Activated T-cell treated with anti-CD3 and anti-CD28 coated beads, Interleukin-2, amount 50 U/mL, for 48 hours (primary cell): ENCODE measurements around the gene FBXO42.
A peak's percentile ranks its signal among the peaks of the same experiment; 100 is the strongest.
"Not testable (repeated sequence)": the region's sequence is repeated elsewhere in the genome, so short reads cannot be mapped to it uniquely, and the experiment has no call there.

Experiments
- DNase-seq, 2 experiments: peaks; one replicate each; pipeline ENCODE4 v3.0.0-alpha.2; 2020

The FBXO42 gene

DNA sequence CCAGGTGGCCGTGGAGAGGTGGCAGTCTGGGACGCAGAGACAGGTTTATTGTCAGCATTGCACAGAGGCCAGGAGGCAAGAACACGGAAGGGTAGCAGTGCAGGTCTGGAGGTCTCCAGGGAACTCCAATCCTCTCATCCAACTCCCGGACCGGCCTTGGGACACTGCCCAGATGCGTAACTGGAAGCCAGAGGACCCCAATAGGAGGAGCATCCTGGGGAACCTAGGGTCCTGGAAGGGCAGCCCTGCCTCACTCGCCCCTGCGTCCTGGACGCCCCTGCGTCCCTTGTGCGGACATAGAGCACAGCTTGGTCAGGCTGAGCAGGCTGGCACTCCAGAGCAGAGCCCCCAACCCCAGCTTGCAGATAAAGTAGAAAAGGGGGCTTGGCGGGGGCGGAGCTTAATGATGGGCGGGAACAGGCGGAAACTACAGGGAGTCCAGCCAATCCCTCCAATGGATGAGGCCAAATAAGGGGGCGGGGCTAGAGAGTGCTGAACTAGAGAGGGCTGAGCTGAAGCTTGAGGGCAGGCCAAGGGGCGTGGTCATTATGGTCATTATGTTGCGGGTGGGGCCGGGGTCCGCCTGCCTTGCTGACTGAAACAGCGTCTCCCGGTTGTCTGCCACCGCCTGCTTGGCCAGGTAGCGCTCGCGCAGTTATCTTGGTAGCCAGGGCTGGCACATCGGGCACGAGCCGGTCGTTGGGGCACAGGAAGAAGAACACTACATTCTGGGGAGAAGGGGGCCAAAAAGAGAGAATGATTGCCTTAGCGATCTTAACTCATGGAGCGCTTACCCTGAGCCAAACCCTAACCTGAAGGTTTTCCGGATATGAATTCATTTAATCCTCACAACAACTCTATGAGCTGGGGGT lies 136.2 kb downstream of the FBXO42 start:
- peak; percentile 80 to 83 for DNase-seq

DNA sequence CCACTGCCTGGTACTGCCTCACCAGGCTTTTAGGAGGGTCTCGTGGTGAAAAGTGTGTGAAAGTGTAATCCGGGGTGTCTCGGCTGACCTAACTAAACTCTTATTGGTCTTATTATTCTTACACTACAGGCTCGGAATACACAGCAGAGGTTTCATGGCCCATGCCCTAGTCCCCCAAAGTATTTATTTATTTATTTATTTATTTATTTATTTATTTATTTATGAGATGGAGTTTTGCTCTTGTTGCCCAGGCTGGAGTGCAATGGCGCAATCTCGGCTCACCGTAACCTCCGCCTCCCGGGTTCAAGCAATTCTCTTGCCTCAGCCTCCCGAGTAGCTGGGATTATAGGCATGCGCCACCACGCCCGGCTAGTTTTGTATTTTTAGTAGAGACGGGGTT lies 137.0 kb downstream of the FBXO42 start:
- not testable (repeated sequence) for DNase-seq

DNA sequence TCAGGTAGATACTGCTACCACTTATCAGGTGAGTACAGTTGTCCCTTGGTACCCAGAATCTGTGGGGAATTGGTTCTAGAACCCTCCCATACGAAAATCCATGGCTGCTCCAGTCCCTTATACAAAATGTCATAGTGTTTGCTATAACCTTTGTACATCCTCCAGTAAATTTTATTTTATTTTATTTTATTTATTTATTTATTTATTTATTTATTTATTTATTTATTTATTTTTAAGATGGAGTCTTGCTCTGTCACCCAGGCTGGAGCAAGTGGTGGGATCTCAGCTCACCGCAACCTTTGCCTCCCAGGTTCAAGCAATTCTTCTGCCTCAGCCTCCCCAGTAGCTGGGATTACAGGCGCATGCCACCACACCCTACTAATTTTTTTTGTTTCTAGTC lies 138.7 kb downstream of the FBXO42 start:
- not testable (repeated sequence) for DNase-seq

DNA sequence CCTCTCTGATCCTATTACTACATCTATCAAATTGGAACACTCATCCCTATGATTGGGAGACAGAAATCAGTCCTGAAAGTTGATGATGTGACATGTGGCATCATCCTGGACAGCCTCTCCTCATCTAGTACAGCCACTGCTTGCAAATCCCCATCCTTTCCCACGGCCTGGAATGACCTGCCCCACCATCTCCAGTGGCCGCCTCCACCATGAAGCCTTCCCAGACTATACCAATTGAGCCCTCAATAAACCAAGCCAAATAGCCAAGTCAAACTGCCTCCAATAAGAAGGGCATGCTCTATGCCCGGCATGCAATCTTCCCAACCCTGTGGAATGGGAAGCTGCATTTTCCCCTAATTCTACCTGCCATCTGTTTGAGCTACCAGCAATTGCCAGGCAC lies 139.3 kb downstream of the FBXO42 start:
- DNase-seq = no peak

DNA sequence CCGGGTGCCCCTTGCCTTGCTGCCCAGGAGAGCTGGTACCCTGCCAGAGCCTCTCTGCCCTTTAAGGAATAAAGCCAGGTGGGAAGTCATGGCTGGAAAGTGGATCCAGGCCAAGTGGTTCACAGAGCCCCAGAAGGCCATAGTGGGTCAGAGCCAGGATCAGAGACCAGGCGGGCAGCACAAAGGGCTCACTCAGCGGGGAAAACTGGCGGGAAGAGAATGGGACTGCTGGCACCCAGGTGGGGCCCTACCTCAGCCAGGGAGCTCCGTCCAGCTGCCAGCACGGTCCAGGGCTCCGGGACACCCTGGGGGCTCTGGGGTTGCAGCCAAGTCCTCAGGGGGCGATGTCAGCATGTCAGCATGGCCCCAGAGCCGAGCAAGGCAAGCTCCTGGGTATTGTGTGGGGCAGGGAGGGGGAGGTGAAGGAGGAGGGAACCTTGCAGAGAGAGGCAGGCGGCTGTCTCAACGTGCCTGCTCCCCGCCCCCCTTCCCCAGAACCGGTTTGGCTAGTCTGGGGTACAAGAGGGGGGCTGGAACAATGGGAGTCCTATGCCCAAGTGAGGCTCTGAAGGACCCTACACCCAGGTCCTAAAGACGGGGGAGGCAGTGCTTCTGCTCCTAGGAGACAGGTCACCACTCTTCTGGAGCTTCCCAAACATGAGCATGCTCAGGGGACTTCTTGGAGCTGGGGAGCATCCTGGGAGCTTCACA lies 139.9 kb downstream of the FBXO42 start, which contains the start of gene ARHGEF19:
Gene ARHGEF19, minus strand, starts transcription at position 402 of the 711 bp plus-strand sequence. CDS start 3,598 bp downstream, outside the sequence.
- DNase-seq = no peak

DNA sequence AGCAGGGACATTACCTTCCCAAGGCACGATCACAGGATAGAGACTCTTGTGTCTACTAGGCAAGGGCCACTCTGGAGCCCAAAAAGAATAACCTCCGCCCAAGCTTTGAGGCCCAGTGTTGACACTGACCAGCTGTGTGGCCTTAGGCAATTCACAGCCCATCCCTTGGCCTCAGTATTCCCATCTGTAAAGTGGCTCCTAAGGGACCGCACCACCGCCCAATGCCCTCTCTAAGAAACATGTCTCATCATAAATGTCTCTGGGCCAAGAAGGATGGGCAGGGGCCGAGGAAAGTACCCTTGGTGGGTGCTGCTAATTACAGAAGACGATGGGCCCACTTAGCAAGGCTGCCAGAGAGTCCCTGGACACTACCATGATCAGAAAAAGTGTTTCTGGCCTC lies 140.5 kb downstream of the FBXO42 start:
- no peak for DNase-seq

DNA sequence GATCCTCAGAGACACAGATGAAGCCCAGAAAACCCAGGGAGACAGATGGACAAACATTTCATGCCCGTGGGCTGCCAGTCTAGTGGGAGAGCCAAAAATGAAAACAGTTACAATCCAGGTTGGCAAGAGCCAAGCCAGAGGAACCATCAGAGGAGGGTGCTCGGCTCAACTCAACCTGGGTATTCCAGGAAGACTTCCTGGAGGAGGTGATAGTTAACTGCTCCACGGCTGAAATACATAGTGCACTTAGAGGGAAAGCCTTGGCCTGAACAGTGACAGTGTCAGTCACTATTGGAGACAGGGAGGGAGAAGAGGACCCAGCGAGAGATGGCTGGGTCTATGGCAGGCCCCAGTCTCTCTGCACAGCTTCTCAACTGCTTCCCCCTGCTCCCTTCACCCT lies 141.7 kb downstream of the FBXO42 start:
- no peak for DNase-seq

DNA sequence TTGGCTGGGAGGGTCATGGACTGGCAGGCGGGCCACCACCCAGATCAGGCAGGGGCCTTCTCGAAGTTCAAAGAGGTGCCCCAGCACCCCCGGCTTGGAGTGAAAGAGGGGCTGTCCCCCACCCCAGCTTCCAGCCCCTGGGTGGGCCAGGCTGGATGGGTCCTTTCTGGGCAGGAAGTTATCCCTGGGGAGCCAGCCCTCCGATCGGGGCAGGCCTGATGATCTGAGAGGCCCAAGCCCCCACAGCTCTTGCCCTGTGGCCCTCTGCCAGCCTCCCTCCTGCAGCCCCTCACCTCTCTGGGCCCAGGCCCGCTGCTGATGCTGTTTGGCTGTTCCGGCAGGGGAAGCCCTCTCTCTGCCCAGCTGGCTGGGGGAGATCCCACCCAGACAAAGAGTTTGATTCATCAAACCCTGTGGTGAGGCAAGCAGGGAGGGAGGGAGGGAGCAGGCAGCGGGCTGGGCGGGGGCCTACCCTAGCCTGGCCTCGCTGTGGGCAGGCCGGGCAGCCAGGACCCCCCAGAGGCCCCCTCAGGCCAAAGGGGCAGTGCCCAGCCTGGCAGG lies 142.4 kb downstream of the FBXO42 start:
- no peak for DNase-seq

DNA sequence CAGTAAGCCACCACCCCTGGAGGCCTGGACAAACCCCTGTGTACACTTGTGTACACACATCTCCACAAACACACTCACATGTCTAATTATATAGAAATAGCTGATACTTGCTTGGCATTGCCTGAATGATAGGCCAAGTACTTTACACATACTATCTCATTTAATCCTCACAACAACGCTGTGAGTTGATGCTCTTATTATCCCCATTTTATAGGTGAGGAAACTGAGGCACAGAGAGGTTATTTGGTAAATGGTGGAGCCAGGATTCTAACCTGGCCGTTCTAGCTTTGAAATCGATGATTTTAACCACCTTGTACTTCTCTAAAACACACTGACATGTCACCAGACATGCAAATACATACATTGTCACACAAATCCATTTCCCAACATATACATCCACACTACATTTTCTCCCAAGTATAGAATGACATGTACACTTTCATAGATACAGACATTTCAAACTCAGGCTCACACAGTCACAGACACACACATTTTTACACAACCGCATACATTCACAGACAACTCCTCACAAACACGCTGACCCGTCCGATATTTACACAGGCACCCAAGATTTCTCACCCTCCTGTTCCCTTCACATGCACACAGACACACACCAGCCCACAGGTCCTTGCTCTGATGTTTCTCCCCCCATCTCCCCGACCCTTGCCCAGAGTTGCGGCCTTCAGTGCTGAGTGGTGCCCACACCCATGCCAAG lies 143.0 kb downstream of the FBXO42 start:
- DNase-seq = no peak

DNA sequence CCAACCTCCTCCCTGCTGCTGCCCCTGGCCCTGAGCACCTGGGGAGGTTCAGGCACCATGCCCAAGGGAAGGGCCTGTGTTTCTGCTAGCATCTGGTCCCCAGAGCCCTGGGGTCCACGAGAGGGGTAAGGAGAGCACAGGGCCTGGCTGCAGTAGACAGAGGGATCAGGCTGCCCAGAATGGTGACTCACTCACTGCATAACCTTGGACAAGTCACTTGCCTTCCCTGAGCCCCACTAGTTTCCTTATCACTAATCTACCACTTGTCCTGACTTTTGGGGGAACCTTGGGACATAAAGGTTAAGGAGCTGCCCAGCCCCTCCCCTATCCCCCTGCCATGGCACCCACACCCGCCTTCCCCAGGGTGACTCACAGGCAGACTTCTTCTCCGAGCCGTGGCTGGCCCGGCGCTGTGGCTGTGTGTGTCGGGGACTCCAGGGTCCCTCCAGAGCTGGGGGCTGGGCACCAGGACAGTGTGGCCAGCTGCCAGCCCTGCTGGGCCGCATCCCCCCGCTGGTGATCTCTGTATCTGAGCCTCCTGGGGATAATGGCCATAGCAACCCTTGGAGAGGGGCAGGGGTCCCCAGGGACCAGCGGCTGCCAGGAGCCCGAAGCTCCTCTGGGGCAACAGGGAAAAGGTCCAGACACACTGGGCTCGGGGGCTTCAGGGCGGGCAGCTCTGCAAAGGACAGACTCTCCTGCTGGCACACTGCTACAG lies 143.9 kb downstream of the FBXO42 start:
- no peak for DNase-seq

DNA sequence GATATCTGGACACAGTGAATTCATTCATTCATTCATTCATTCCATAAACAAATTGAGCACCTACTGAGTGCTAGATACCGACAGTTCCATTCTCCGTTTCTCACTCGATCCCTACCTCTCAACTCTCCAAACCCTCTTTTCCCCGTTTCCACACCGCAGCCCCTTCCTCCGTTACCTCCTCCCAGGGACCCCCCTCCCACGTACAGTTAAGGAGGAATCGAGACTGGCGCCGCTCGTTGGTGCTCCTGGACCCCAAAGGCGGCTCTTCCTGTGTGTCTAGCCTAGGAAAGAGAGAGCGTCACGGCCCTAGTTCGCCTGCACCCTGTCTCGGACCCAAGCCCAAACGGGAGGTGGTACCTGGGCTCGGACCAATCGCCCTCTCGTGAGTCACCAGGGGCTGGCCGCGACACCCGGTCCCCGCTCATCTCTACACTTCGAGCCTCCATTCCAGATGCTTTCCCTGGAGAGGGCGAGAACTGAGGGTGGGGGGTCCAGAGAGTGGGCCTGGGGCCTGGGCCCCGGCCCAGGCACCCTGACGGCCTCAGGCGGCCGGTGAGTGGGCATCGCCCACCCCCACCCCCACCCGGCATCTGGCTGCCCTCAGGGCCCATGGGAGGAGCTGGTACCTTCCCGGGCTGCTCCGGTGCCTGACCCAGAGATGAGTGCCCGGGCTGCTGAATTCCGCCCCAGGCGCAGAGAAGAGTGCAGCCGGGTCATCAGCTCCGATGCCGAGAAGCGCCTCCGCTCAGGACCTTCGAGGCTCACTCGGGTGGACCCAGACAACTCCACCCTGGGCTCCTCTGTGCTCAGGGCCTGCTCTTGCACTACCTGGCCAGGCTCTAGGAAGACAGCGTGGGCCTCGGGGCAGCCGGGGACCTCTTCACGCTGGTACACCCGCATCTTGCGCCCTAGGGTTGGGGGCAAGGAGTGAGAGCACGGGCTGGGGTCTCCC lies 144.7 kb downstream of the FBXO42 start:
- DNase-seq = no peak

DNA sequence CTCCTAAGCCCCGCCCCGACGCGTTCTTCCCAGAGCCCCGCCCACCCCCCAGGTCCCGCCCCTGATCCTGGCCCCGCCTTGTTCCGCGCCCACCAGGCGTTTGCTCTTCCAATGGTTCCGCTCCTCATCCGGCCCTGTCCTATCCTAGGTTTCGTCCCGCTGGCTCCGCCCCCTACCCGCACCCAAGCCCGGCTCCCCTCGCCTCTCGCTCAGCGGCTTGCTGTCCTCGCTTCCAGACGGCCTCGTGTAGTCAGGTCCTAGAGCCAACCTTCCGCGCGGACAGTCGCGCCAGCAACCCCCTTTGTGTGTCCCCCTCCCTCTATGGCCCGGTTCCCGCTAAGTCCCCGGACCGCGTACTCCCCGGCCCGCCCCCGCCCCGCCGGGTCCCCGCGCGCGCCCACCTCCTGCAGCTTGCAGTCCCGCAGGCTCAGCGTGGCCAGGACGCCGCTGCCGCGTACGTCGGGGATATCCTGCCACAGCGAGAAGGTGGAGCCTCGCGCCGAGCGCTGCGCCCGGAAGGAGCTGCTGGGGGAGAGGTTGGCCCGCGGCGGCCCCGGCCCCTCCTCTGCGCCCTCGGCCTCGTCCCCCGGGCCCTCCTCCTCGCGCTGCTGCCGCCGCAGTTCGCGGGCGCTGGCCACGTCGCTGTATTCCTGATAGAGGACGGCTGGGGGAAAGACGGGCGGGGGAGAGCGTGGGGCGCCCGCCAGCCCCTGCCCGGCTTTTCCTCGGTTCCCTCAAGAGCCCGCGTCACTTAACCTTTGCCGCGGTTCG lies 145.5 kb downstream of the FBXO42 start:
- DNase-seq = peak; percentile 94 to 96

DNA sequence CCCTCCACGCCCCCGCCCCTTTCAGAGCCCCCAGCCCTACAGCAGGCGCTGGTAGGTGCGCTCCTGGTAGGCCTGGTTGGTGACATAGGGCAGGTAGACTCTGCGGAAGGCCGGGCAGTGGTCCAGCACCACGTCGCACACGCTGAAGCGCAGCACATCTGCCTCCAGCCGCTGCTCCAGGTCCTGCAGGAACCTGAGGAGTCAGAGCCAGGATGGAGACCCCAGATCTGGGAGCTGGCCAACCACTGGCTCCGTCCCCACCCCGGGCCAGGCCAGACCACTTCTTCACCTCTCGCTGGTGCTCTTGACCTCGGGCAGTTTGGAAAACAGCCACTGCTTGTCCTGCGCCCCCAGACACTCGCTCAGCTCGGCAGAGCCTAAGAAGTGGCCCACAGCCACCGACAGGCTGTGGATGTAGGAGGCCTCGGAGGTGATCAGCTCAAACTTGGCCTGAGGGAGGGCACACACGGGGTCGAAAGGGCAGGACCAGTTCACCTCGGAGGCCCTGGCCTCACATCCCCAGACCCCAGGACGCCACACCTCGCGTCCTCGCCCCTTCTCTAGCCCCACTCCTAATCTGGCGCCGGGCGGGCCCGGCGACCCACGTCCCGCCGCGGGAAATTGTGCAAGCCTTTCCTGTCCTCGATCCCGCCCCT lies 146.3 kb downstream of the FBXO42 start:
- no peak for DNase-seq

DNA sequence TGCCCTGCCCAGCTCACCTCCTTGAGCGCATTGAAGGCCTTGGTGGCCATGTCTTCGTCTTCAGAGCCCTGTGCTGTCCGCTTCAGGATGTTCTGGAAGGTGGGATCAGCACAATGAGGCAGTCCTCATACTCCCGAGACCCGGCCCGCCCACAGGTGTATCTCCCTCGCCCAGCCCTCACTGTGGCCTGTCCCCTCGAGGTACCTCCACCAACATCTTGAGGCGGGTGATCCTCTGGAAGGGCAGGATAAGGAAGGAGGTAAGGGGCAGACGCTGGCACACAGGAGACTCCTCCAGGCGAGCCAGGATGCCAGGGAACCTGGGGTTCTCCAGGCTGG lies 147.0 kb downstream of the FBXO42 start:
- DNase-seq = no peak

DNA sequence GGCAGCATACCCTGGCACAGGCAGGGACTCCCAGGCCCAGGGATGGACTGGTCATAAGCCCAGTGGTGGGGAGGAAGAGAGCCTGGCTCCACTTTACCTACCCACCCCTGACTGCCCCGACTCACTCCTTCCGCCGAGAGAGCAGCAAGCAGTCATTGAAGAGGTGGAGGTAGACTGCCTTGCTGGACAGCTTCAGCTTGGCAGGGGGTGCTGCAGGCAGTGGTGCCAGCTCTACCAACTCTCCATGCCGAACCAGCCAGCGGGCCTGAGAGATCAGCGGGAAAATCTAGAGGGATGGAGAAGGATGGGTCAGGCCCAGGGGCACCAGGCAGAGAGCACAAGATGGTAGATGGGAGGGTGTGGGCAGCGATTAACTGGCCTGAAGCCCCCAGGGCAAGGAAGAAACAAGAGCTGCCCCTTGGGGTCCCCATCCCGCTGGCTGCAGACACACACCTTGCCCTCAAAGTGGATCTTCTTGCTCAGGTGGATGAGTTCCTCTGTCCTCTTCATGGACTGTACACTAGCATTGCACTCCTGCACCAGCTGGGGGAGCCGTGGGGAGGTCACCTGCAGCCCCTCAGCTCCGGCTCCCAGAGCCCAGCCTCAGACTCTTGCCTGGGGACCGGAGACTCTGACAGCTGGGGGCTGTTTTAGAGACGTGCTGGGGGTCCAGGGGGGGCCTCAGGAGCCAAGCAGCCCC lies 147.5 kb downstream of the FBXO42 start:
- DNase-seq = peak; percentile 46 to 64

DNA sequence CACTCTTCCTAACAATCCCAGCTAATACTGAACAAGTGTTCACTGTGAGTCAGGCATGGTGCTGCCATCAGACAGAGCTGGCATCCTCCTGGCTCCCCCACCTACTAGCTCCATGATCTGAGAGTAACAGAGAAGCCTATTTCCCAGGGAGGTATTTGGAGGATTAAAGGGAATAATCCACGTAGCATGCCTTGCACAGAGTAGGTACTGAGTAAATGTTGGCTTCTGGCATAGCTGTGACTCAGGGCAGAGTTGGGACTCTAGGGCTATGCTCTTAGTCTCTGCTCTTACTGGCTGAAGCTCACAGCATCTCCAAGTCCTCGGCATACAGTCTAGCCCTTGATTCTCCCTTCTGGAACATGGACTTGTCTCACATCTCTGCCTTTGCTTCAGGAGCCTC lies 148.1 kb downstream of the FBXO42 start:
- no peak for DNase-seq

DNA sequence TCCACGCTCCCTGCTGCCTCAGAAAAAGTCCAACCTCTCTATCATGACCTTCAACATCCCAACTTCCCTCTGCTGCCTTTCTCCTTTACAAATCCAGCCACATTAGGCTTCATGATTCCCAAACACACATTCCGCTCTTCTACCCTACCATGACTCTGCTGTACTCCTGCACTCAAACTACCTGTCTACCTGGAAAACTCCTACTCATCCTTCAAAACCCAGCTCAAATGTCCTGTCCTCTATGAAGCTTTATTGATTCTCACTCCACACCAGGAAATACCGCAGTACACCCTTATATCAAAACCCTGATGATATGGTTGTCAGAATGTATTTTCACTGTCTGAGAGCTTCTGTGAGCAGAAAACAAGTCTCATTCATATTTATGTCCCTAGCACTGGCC lies 148.7 kb downstream of the FBXO42 start:
- DNase-seq = no peak

DNA sequence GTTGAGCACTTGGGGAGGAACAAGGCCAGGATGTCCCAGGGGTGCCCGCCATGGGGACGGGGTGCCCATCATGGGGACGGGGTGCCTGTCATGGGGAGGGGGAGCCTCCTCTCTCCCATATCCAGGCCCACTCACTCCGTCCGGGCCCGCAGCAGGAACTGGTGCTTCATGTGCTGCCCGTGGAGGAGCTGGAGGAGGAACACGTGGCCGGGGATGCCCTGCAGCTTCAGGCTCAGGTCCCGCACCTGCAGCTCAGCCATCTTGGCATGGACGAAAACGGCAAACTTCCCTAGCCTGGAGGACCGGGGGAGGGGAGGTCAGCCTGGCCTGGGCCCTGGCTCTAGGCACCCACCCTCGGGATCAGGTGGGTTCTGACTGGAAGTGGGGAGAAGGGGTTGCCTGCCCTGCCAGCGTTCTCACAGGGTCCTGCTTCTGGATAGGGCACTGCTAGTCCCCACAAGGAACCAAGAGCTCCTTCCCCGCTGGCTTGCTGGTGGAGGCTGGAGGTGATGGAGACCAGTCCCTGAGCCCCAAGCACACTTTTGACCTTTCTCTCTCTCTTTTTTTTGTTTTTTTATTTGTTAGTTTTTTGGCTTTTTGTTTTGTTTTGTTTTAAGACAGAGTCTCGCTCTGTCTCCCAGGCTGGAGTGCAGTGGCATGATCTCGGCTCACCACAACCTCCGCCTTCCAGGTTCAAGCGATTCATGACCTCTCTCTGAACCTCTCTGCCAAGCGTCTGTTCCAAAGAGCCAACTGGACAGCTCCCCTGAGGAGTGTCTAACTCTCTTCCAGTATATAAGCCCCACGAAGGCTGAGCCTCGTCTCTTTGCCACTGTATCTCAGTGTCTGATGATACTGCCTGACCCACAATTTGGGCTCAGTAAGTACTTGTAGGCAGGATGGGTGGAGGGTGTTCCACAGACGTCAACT lies 149.7 kb downstream of the FBXO42 start:
- DNase-seq = no peak
